HPDE6-E6E7 (cell line): ENCODE measurements around the gene SREBF2.

ENCODE experiments used
- DNase-seq: peaks from one replicate; pipeline ENCODE4 v3.0.0; 2011; ENCODE audit warnings: missing footprints; ENCODE audit errors: extremely low spot score

Gene SREBF2

GRCh38 chr22:41908411-41909309 lies 75.8 kb downstream of the SREBF2 start:
- DNase-seq: no peak

- no peak for DNase-seq
Measured at GRCh38 chr22:41909310-41910049, 76.6 kb downstream of the SREBF2 start.

GRCh38 chr22:41910050-41911000 lies 77.4 kb downstream of the SREBF2 start:
- DNase-seq: no peak

- no peak for DNase-seq
Measured at GRCh38 chr22:41911001-41911611, 78.2 kb downstream of the SREBF2 start.

GRCh38 chr22:41912338-41913039 lies 79.6 kb downstream of the SREBF2 start:
- no peak for DNase-seq

- DNase-seq: no peak
Measured at GRCh38 chr22:41913040-41913719, 80.3 kb downstream of the SREBF2 start.

GRCh38 chr22:41913842-41914534 lies 81.1 kb downstream of the SREBF2 start:
- DNase-seq: no peak

- no peak for DNase-seq
Measured at GRCh38 chr22:41914611-41915034, 81.7 kb downstream of the SREBF2 start.

- DNase-seq: no peak
Measured at GRCh38 chr22:41915035-41915785, 82.3 kb downstream of the SREBF2 start, which contains the start of gene SHISA8. TSS of gene SHISA8 (minus strand) at chr22:41915074. CDS start at chr22:41914667, 407 bp downstream.

- no peak for DNase-seq
Measured at GRCh38 chr22:41915786-41916493, 83.0 kb downstream of the SREBF2 start.

GRCh38 chr22:41916745-41917358 lies 83.9 kb downstream of the SREBF2 start:
- no peak for DNase-seq

- DNase-seq: no peak
Measured at GRCh38 chr22:41917375-41917902, 84.5 kb downstream of the SREBF2 start.

GRCh38 chr22:41917903-41918791 lies 85.2 kb downstream of the SREBF2 start:
- no peak for DNase-seq

GRCh38 chr22:41919357-41920224 lies 86.7 kb downstream of the SREBF2 start:
- no peak for DNase-seq
